ACC112 (cell line): ENCODE measurements around the gene RAB7A.
"Not testable (repeated sequence)": the region's sequence is repeated elsewhere in the genome, so short reads cannot be mapped to it uniquely, and the experiment has no call there.

Source experiments
- H2AFZ ChIP-seq: fragments of 200-600 bp; sonication (generic); one replicate; pipeline ENCODE4 v1.6.0; 2017; ENCODE audit warnings: antibody characterized with exemption, low read length; ENCODE audit not compliant: unreplicated experiment
- H3K27ac ChIP-seq: fragments of 200-600 bp; sonication (generic); 2 replicates; pipeline ENCODE4 v1.5.1; 2014; ENCODE audit warnings: low read depth, mild to moderate bottlenecking, antibody characterized with exemption, low read length, moderate library complexity
- H3K27me3 ChIP-seq: fragments of 200-600 bp; sonication (generic); 2 replicates; pipeline ENCODE4 v1.6.1; 2014; ENCODE audit warnings: mild to moderate bottlenecking, antibody characterized with exemption, low read length, moderate library complexity, mixed read lengths; ENCODE audit not compliant: insufficient read depth
- H3K36me3 ChIP-seq: fragments of 200-600 bp; sonication (generic); 2 replicates; pipeline ENCODE4 v1.6.1; 2016; ENCODE audit warnings: mild to moderate bottlenecking, antibody characterized with exemption, low read length, moderate library complexity, mixed read lengths; ENCODE audit not compliant: insufficient read depth
- H3K4me1 ChIP-seq: fragments of 200-600 bp; sonication (generic); one replicate; pipeline ENCODE4 v1.6.1; 2016; ENCODE audit warnings: low read length, mixed read lengths; ENCODE audit not compliant: insufficient read depth, unreplicated experiment, control insufficient read depth
- H3K4me3 ChIP-seq: fragments of 200-600 bp; sonication (generic); 2 replicates; pipeline ENCODE4 v1.5.1; 2014; ENCODE audit warnings: mild to moderate bottlenecking, low read depth, low read length
- H3K79me2 ChIP-seq: fragments of 200-600 bp; sonication (generic); one replicate; pipeline ENCODE4 v1.6.0; 2016; ENCODE audit warnings: low read length; ENCODE audit not compliant: control insufficient read depth, unreplicated experiment, insufficient read depth

Gene RAB7A

GRCh38 chr3:128753715-128754114 lies 27.7 kb downstream of the RAB7A start:
- H3K27me3 ChIP-seq, result no peaks in the 10 kb centered on the region
- no peak overlapping the region for H3K27ac ChIP-seq
- H3K4me1 ChIP-seq, result peaks cover 3% of the 10 kb centered on the region
- H3K79me2 ChIP-seq, result peaks cover 87% of the 10 kb centered on the region
- peaks cover 15% of the 10 kb centered on the region; the same call in 1 of the 2 replicates for H3K36me3 ChIP-seq
- H3K4me3 ChIP-seq, result no peak overlapping the region
- H2AFZ ChIP-seq, result no peak overlapping the region

DNA sequence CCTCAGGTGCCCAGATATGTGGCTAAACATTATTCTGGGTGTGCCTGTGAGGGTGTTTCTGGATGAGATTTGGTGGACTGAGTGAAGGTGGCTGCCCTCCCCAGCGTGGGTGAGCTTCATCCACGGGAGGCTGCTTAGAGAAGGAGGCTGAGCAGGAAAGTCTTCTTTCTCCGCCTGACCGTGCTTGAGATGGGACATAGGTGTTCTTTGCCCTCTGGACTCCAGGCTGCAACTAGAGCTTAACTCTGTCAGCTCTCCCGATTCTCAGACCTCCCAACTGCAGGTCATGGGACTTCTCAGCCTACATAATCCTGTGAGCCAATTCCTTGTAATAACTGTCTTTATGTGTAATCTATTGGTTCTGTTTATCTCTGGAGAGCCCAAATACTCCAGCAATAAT lies 34.1 kb downstream of the RAB7A start:
- no peak overlapping the region for H2AFZ ChIP-seq

GRCh38 chr3:128760881-128761280 lies 34.9 kb downstream of the RAB7A start:
- Histone ChIP-seq H2AFZ (no peak overlapping the region), H3K27ac (no peak overlapping the region), H3K36me3 (peaks cover 6% of the 10 kb centered on the region; the same call in 1 of the 2 replicates), H3K79me2 (peaks cover 87% of the 10 kb centered on the region), H3K4me3 (no peak overlapping the region), H3K4me1 (peaks cover 9% of the 10 kb centered on the region), H3K27me3 (no peaks in the 10 kb centered on the region)

More for the DNA sequence above, 34.1 kb downstream of the RAB7A start:
- no peak overlapping the region for H3K4me3 ChIP-seq
- peaks cover 9% of the 10 kb centered on the region for H3K4me1 ChIP-seq
- peaks cover 85% of the 10 kb centered on the region for H3K79me2 ChIP-seq
- no peaks in the 10 kb centered on the region for H3K27me3 ChIP-seq
- no peak overlapping the region for H3K27ac ChIP-seq
- peaks cover 9% of the 10 kb centered on the region; the same call in 1 of the 2 replicates for H3K36me3 ChIP-seq

DNA sequence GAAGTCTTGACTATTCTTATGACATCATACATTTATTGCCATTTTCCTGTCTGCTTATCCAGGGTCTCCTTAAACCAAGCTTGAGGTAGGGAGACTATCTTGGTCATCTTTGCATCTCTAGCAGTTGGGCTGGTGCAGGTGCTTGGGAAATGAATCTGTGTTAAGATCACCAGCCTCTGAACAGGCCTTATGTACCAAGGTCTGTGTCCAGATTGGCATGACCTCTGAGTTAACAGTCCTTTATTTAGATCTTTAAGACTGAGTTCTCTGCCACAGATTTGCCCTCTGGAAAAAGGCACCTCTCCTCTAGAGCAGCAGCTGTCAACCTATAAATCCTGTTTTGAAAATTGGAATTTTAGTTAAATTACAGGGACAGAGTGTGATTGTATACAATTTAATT lies 35.4 kb downstream of the RAB7A start:
- H3K79me2 ChIP-seq, result peaks cover 90% of the 10 kb centered on the region

GRCh38 chr3:128763967-128764366 lies 38.0 kb downstream of the RAB7A start:
- peaks cover 94% of the 10 kb centered on the region for H3K79me2 ChIP-seq
- H3K36me3 ChIP-seq, result peaks cover 6% of the 10 kb centered on the region
- H3K27ac ChIP-seq, result no peak overlapping the region
- H3K4me1 ChIP-seq, result peaks cover 3% of the 10 kb centered on the region
- no peaks in the 10 kb centered on the region for H3K27me3 ChIP-seq
- H3K4me3 ChIP-seq, result no peak overlapping the region
- no peak overlapping the region for H2AFZ ChIP-seq

More for the DNA sequence above, 35.4 kb downstream of the RAB7A start:
- Histone ChIP-seq H3K27me3 (no peaks in the 10 kb centered on the region), H3K4me3 (no peak overlapping the region), H3K36me3 (peaks cover 6% of the 10 kb centered on the region; the same call in 1 of the 2 replicates), H3K27ac (no peak overlapping the region), H2AFZ (no peak overlapping the region), H3K4me1 (peaks cover 9% of the 10 kb centered on the region)

DNA sequence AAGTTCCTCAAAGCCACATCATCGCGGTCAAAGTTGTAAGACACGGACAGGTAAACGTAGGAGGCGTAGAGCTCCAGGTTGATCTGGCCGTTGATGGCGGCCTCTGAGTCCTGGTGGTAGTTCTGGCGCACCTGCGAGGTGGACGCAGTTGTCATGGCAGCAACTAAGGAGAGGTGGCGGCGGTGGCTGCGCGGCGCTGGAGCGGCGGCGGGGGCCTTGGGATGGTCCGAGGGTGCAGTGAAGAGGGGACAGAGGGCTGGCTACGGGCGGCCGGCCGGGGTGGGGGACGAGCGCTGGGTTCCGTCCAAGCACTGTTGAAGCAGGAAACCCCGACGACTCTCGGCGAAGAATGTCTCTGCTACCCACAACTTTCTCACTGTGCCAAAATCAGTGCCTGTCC lies 38.9 kb downstream of the RAB7A start:
- H3K79me2 ChIP-seq, result peaks cover 95% of the 10 kb centered on the region
- H3K4me1 ChIP-seq, result no peaks in the 10 kb centered on the region
- no peak overlapping the region for H3K4me3 ChIP-seq
- no peak overlapping the region for H2AFZ ChIP-seq
- H3K27ac ChIP-seq, result no peak overlapping the region
- no peaks in the 10 kb centered on the region for H3K27me3 ChIP-seq
- peaks cover 6% of the 10 kb centered on the region for H3K36me3 ChIP-seq

DNA sequence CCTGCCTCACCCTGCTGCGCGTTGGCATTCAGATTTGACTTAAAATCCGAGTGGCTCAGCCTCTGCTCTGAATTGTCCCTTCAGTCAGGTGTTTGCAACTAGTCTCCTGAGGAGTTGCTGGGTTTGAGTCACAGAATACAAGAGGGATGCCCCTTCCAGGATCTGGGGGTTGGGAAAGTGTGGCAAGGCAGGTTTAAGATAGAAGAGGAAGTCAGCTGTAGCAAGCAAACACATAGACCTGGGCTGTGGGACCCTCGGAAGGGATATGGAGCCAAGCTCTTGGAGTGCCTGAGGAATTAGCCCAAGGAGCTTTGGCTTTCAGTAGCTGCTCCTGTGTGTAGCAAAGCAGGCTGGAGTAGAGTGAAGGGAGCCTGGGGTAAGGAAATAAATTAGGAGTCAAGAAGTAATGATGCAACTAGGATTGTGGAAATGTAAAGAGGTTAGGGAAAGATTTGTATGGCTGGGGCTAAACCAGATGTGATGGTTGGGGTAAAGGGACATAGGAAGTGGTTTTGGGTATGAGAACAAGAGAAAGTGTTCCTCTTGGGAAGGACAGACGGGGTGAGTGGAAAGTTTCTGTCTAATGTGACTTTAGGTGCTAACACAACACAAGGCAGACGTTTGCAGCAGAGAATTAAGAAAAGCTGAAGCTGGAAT lies 41.2 kb downstream of the RAB7A start:
- no peak overlapping the region for H3K4me3 ChIP-seq
- peaks cover 93% of the 10 kb centered on the region for H3K79me2 ChIP-seq
- H3K27me3 ChIP-seq, result no peaks in the 10 kb centered on the region
- no peaks in the 10 kb centered on the region for H3K4me1 ChIP-seq
- no peak overlapping the region for H3K27ac ChIP-seq
- H2AFZ ChIP-seq, result no peak overlapping the region
- H3K36me3 ChIP-seq, result peaks cover 6% of the 10 kb centered on the region

GRCh38 chr3:128768471-128768870 lies 42.5 kb downstream of the RAB7A start:
- Histone ChIP-seq H3K36me3 (peaks cover 6% of the 10 kb centered on the region), H3K79me2 (peaks cover 88% of the 10 kb centered on the region), H3K4me3 (no peak overlapping the region), H3K27me3 (no peaks in the 10 kb centered on the region), H3K4me1 (no peaks in the 10 kb centered on the region), H3K27ac (no peak overlapping the region), H2AFZ (no peak overlapping the region)

- Histone ChIP-seq H2AFZ (no peak overlapping the region), H3K4me3 (no peak overlapping the region), H3K4me1 (peaks cover 2% of the 10 kb centered on the region), H3K79me2 (peaks cover 78% of the 10 kb centered on the region), H3K36me3 (no peaks in the 10 kb centered on the region; the same call in 1 of the 2 replicates), H3K27ac (no peak overlapping the region), H3K27me3 (no peaks in the 10 kb centered on the region)
These were observed 44.4 kb downstream of the RAB7A start for GRCh38 chr3:128770387-128770786.

DNA sequence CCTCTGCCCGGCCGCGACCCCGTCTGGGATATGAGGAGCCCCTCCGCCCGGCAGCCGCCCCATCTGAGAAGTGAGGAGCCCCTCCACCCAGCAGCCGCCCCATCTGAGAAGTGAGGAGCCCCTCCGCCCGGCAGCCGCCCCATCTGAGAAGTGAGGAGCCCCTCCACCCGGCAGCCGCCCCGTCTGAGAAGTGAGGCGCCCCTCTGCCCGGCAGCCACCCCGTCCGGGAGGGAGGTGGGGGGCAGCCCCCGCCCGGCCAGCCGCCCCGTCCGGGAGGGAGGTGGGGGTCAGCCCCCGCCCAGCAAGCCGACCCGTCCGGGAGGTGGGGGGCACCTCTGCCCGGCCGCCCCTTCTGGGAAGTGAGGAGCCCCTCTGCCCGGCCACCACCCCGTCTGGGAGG lies 47.2 kb downstream of the RAB7A start:
- Histone ChIP-seq H3K79me2 (peaks cover 78% of the 10 kb centered on the region), H3K4me1 (peaks cover 10% of the 10 kb centered on the region)
- not testable (repeated sequence) for H3K27ac ChIP-seq, H3K27me3 ChIP-seq, H3K4me3 ChIP-seq, H2AFZ ChIP-seq, H3K36me3 ChIP-seq

DNA sequence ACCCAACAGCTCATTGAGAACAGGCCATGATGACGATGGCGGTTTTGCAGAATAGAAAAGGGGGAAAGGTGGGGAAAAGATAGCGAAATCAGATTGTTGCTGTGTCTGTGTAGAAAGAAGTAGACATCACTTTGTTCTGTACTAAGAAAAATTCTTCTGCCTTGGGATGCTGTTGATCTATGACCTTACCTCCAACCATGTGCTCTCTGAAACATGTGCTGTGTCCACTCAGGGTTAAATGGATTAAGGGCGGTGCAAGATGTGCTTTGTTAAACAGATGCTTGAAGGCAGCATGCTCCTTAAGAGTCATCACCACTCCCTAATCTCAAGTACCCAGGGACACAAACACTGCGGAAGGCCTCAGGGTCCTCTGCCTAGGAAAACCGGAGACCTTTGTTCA lies 47.6 kb downstream of the RAB7A start:
- not testable (repeated sequence) for H3K27ac ChIP-seq, H2AFZ ChIP-seq, H3K27me3 ChIP-seq, H3K4me3 ChIP-seq, H3K36me3 ChIP-seq
- peaks cover 78% of the 10 kb centered on the region for H3K79me2 ChIP-seq
- H3K4me1 ChIP-seq, result peaks cover 10% of the 10 kb centered on the region
